GM23338 (cell line): ENCODE results near the gene CYP11A1.

ENCODE experiments used
- CREB1 ChIP-seq: fragments of 250-450 bp; sonication (Bioruptor Pico); IDR thresholded peaks from 2 replicates; pipeline ENCODE4 v1.5.0; 2020; ENCODE audit warnings: low read depth, mild to moderate bottlenecking, moderate library complexity
- CTCF ChIP-seq, 2 experiments: fragments of 200-600 bp in 1 of 2; sonication (generic) in 1 of 2; conservative IDR thresholded peaks; 2 replicates each; pipeline versions ENCODE4 v1.5.1 to v1.6.1; 2016 to 2017; ENCODE audit warnings: antibody characterized with exemption in 2 of 2, low read depth in 2 of 2, mild to moderate bottlenecking in 2 of 2, moderate library complexity in 1 of 2
- EZH2 ChIP-seq: fragments of 200-600 bp; sonication (generic); IDR thresholded peaks from one replicate; pipeline ENCODE4 v1.8.0; 2017; ENCODE audit warnings: antibody characterized with exemption, mild to moderate bottlenecking, low read depth; ENCODE audit not compliant: unreplicated experiment
- EZH2phosphoT487 ChIP-seq: fragments of 200-600 bp; sonication (generic); IDR thresholded peaks from one replicate; pipeline ENCODE4 v1.8.1; 2018; ENCODE audit warnings: antibody characterized with exemption; ENCODE audit not compliant: unreplicated experiment
- JUNB ChIP-seq: IDR thresholded peaks from one replicate; pipeline ENCODE4 v1.6.1; 2016; ENCODE audit warnings: antibody characterized with exemption; ENCODE audit not compliant: unreplicated experiment
- NANOG ChIP-seq: IDR thresholded peaks from 2 replicates; pipeline ENCODE4 v1.6.1; 2016; ENCODE audit warnings: antibody characterized with exemption, borderline replicate concordance
- POLR2AphosphoS5 ChIP-seq: IDR thresholded peaks from 2 replicates; pipeline ENCODE4 v1.6.1; 2016; ENCODE audit warnings: antibody characterized with exemption, low read depth
- ZNF114 ChIP-seq: fragments of 250-450 bp; sonication (Bioruptor Pico); IDR thresholded peaks from 2 replicates; pipeline ENCODE4 v1.5.0; 2020; ENCODE audit warnings: mild to moderate bottlenecking, moderate library complexity
- ZNF331 ChIP-seq: fragments of 250-450 bp; sonication (Bioruptor Pico); IDR thresholded peaks from 2 replicates; pipeline ENCODE4 v1.5.0; 2020; ENCODE audit warnings: low read depth, mild to moderate bottlenecking, moderate library complexity
- ZNF462 ChIP-seq: fragments of 250-450 bp; sonication (Bioruptor Pico); IDR thresholded peaks from 2 replicates; pipeline ENCODE4 v1.5.0; 2020; ENCODE audit warnings: mild to moderate bottlenecking, moderate library complexity
- TF ChIP-seq, protein P1 (sequence below): IDR thresholded peaks from one replicate; pipeline ENCODE4 v1.6.1; 2018; ENCODE audit warnings: antibody characterized with exemption; ENCODE audit not compliant: unreplicated experiment
- TF ChIP-seq, protein P2 (sequence below): IDR thresholded peaks from 2 replicates; pipeline ENCODE4 v1.6.1; 2016; ENCODE audit warnings: antibody characterized with exemption

GRCh38 chr15:74400313-74400860 lies 32.9 kb upstream of the CYP11A1 start:
- TF ChIP-seq ZNF114 (CRISPR knock-in tag) (no peak), CTCF (conservative IDR thresholded peaks at IDR 0.05; ENCODE audit: low read depth in 2 of 2) (no peak), CREB1 (CRISPR knock-in tag) (no peak), JUNB (no peak), EZH2 (no peak), POLR2AphosphoS5 (no peak), EZH2phosphoT487 (no peak), ZNF462 (CRISPR knock-in tag) (no peak), NANOG (no peak), ZNF331 (CRISPR knock-in tag) (no peak)
- TF ChIP-seq, protein P1, sequence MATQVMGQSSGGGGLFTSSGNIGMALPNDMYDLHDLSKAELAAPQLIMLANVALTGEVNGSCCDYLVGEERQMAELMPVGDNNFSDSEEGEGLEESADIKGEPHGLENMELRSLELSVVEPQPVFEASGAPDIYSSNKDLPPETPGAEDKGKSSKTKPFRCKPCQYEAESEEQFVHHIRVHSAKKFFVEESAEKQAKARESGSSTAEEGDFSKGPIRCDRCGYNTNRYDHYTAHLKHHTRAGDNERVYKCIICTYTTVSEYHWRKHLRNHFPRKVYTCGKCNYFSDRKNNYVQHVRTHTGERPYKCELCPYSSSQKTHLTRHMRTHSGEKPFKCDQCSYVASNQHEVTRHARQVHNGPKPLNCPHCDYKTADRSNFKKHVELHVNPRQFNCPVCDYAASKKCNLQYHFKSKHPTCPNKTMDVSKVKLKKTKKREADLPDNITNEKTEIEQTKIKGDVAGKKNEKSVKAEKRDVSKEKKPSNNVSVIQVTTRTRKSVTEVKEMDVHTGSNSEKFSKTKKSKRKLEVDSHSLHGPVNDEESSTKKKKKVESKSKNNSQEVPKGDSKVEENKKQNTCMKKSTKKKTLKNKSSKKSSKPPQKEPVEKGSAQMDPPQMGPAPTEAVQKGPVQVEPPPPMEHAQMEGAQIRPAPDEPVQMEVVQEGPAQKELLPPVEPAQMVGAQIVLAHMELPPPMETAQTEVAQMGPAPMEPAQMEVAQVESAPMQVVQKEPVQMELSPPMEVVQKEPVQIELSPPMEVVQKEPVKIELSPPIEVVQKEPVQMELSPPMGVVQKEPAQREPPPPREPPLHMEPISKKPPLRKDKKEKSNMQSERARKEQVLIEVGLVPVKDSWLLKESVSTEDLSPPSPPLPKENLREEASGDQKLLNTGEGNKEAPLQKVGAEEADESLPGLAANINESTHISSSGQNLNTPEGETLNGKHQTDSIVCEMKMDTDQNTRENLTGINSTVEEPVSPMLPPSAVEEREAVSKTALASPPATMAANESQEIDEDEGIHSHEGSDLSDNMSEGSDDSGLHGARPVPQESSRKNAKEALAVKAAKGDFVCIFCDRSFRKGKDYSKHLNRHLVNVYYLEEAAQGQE: no peak
- TF ChIP-seq, protein P2, sequence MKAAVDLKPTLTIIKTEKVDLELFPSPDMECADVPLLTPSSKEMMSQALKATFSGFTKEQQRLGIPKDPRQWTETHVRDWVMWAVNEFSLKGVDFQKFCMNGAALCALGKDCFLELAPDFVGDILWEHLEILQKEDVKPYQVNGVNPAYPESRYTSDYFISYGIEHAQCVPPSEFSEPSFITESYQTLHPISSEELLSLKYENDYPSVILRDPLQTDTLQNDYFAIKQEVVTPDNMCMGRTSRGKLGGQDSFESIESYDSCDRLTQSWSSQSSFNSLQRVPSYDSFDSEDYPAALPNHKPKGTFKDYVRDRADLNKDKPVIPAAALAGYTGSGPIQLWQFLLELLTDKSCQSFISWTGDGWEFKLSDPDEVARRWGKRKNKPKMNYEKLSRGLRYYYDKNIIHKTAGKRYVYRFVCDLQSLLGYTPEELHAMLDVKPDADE: no peak
